OCI-LY1 (cell line): ENCODE measurements around the gene WDR43.

ENCODE experiments used
- H2AFZ ChIP-seq: fragments of 200-600 bp; sonication (generic), shearing (Covaris generic); 2 replicates; pipeline ENCODE4 v1.6.0; 2014; ENCODE audit warnings: antibody characterized with exemption, mild to moderate bottlenecking, low read length
- H3F3A ChIP-seq: fragments of 200-600 bp; sonication (generic), shearing (Covaris generic); 2 replicates; pipeline ENCODE4 v1.6.0; 2014; ENCODE audit warnings: mild to moderate bottlenecking, antibody characterized with exemption, low read length, moderate library complexity; ENCODE audit not compliant: insufficient read depth
- H3K27ac ChIP-seq: fragments of 200-600 bp; sonication (generic); 2 replicates; pipeline ENCODE4 v1.5.1; 2014; ENCODE audit warnings: low read length, mixed run types, mild to moderate bottlenecking, low read depth; ENCODE audit not compliant: poor library complexity, severe bottlenecking
- H3K27me3 ChIP-seq: fragments of 200-600 bp; sonication (generic); 2 replicates; pipeline ENCODE4 v1.6.0; 2014; ENCODE audit warnings: antibody characterized with exemption, mild to moderate bottlenecking, low read length, moderate library complexity; ENCODE audit not compliant: insufficient read depth
- H3K36me3 ChIP-seq: fragments of 200-600 bp; sonication (generic); 2 replicates; pipeline ENCODE4 v1.6.1; 2014; ENCODE audit warnings: mild to moderate bottlenecking, antibody characterized with exemption, low read length, moderate library complexity, mixed read lengths; ENCODE audit not compliant: insufficient read depth
- H3K4me1 ChIP-seq: fragments of 200-600 bp; sonication (generic); 2 replicates; pipeline ENCODE4 v1.5.1; 2014; ENCODE audit warnings: mild to moderate bottlenecking, low read length, moderate library complexity; ENCODE audit not compliant: insufficient read depth, severe bottlenecking
- H3K4me2 ChIP-seq: fragments of 200-600 bp; sonication (generic), shearing (Covaris generic); 2 replicates; pipeline ENCODE4 v1.6.1; 2014; ENCODE audit warnings: low read length
- H3K4me3 ChIP-seq: fragments of 200-600 bp; sonication (generic); 2 replicates; pipeline ENCODE4 v1.5.1; 2014; ENCODE audit warnings: low read length, low read depth, mild to moderate bottlenecking, mixed read lengths; ENCODE audit not compliant: poor library complexity, severe bottlenecking
- H3K79me2 ChIP-seq: fragments of 200-600 bp; shearing (Covaris generic); 2 replicates; pipeline ENCODE4 v1.6.1; 2016; ENCODE audit warnings: mixed run types, low read length, mixed read lengths; ENCODE audit not compliant: insufficient read depth
- H3K9ac ChIP-seq: fragments of 200-600 bp; sonication (generic), shearing (Covaris generic); 2 replicates; pipeline ENCODE4 v1.6.1; 2014; ENCODE audit warnings: mild to moderate bottlenecking, low read length, mixed read lengths
- H3K9me2 ChIP-seq: fragments of 200-600 bp; sonication (generic), shearing (Covaris generic); 2 replicates; pipeline ENCODE4 v1.6.1; 2014; ENCODE audit warnings: low read depth, mild to moderate bottlenecking, low read length, mixed read lengths
- H3K9me3 ChIP-seq: fragments of 200-600 bp; shearing (Covaris generic); 2 replicates; pipeline ENCODE4 v1.6.1; 2014; ENCODE audit warnings: low read length, mixed read lengths
- H4K20me1 ChIP-seq: fragments of 200-600 bp; sonication (generic), shearing (Covaris generic); 2 replicates; pipeline ENCODE4 v1.6.0; 2016; ENCODE audit warnings: mild to moderate bottlenecking, low read length; ENCODE audit not compliant: insufficient read depth
- EZH2 ChIP-seq: fragments of 200-600 bp; sonication (generic), shearing (Covaris generic); IDR thresholded peaks from 2 replicates; pipeline ENCODE4 v1.8.0; 2017; ENCODE audit warnings: borderline replicate concordance, mixed run types, mild to moderate bottlenecking, antibody characterized with exemption, low read length, moderate library complexity, mixed read lengths
- TF ChIP-seq, protein P1 (sequence below): fragments of 200-600 bp; sonication (generic), shearing (Covaris generic); IDR thresholded peaks from 2 replicates; pipeline ENCODE4 v1.5.1; 2017; ENCODE audit warnings: mild to moderate bottlenecking, antibody characterized with exemption, low read length, moderate library complexity, mixed read lengths

The WDR43 gene

DNA sequence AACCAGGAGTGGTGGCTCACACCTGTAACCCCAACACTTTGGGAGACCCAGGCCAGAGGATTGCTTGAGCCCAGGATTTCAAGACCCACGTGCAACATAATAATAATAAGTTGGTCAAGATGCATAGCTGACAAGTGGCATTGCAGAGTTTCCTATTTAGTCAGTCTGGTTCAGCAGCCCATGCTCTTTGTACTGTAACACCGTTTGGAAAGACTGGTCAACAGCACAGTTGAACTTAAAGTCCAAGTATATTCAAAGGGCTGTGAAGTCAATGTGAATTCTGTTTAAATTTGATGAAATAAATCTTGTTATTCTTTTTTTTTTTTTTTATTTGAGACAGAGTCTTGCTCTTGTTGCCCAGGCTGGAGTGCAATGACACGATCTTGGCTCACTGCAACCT lies 22.8 kb upstream of the WDR43 start:
- no peak overlapping the region for H3K9ac ChIP-seq
- no peaks in the 10 kb centered on the region for H3K36me3 ChIP-seq
- H3F3A ChIP-seq: no peaks in the 10 kb centered on the region
- H2AFZ ChIP-seq: 0 out of 2 replicates have a peak overlapping the region, but pooled peaks have one; percentile 52
- H3K4me1 ChIP-seq: peaks cover 34% of the 10 kb centered on the region
- TF ChIP-seq, protein P1, sequence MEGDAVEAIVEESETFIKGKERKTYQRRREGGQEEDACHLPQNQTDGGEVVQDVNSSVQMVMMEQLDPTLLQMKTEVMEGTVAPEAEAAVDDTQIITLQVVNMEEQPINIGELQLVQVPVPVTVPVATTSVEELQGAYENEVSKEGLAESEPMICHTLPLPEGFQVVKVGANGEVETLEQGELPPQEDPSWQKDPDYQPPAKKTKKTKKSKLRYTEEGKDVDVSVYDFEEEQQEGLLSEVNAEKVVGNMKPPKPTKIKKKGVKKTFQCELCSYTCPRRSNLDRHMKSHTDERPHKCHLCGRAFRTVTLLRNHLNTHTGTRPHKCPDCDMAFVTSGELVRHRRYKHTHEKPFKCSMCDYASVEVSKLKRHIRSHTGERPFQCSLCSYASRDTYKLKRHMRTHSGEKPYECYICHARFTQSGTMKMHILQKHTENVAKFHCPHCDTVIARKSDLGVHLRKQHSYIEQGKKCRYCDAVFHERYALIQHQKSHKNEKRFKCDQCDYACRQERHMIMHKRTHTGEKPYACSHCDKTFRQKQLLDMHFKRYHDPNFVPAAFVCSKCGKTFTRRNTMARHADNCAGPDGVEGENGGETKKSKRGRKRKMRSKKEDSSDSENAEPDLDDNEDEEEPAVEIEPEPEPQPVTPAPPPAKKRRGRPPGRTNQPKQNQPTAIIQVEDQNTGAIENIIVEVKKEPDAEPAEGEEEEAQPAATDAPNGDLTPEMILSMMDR: no peak
- TF ChIP-seq EZH2: no peak
- H3K27me3 ChIP-seq: 0 out of 2 replicates have a peak, but pooled peaks cover 5% of the 10 kb centered on the region
- H3K4me2 ChIP-seq: no peak overlapping the region
- H3K9me2 ChIP-seq: no peaks in the 10 kb centered on the region
- H3K9me3 ChIP-seq: no peaks in the 10 kb centered on the region
- H4K20me1 ChIP-seq: no peaks in the 10 kb centered on the region
- H3K27ac ChIP-seq: no peak overlapping the region
- no peak overlapping the region for H3K4me3 ChIP-seq
- H3K79me2 ChIP-seq: peaks cover 30% of the 10 kb centered on the region

DNA sequence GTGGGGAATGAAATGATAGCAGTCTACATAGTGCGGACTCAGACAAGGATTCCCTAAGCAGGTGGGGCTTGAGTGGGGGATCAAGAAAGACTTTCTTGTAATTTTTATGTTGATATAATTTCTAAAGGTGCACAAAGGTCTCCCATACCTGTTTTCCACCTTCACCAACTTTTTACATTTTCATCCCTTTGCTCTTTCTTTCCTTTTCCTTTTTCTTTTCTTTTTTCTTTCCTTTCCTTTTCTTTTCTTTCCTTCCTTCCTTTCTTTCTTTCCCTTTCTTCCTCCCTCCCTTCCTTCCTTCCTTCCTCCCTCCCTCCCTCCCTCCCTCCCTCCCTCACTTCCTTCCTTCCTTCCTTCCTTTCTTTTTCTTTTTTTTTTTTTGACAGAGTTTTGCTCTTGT lies 14.3 kb upstream of the WDR43 start:
- Histone ChIP-seq H3K9me3 (no peaks in the 10 kb centered on the region), H3K27me3 (0 out of 2 replicates have a peak, but pooled peaks cover 3% of the 10 kb centered on the region), H3K4me1 (no peaks in the 10 kb centered on the region), H4K20me1 (no peaks in the 10 kb centered on the region), H3F3A (no peaks in the 10 kb centered on the region), H3K9me2 (no peaks in the 10 kb centered on the region), H2AFZ (no peak overlapping the region), H3K27ac (no peak overlapping the region), H3K79me2 (no peaks in the 10 kb centered on the region), H3K36me3 (no peaks in the 10 kb centered on the region), H3K4me3 (no peak overlapping the region), H3K9ac (no peak overlapping the region), H3K4me2 (no peak overlapping the region)
- no peak for TF ChIP-seq EZH2
- TF ChIP-seq, protein P1: no peak

GRCh38 chr2:28893488-28893887 lies 979 bp upstream of the WDR43 start:
- peaks cover 22% of the 10 kb centered on the region; the same call in 1 of the 2 replicates for H3K36me3 ChIP-seq
- no peaks in the 10 kb centered on the region for H3K9me3 ChIP-seq
- H3K9me2 ChIP-seq: no peaks in the 10 kb centered on the region
- no peak overlapping the region for H3K4me3 ChIP-seq
- H3K27me3 ChIP-seq: no peaks in the 10 kb centered on the region
- peaks cover 40% of the 10 kb centered on the region for H3K79me2 ChIP-seq
- no peak overlapping the region for H3K4me2 ChIP-seq
- H2AFZ ChIP-seq: no peak overlapping the region
- no peak overlapping the region for H3K9ac ChIP-seq
- no peak for TF ChIP-seq EZH2
- TF ChIP-seq, protein P1: no peak
- H3F3A ChIP-seq: peaks cover 5% of the 10 kb centered on the region; the same call in 1 of the 2 replicates
- H3K4me1 ChIP-seq: peaks cover 28% of the 10 kb centered on the region
- peaks cover 10% of the 10 kb centered on the region for H4K20me1 ChIP-seq
- no peak overlapping the region for H3K27ac ChIP-seq
